AG09319 (cell line): ENCODE results near the gene PRDM7.

Experiments used
- DNase-seq: peaks from one replicate; pipeline ENCODE4 v3.0.0-alpha.2; 2010; ENCODE audit warnings: low read depth; ENCODE audit errors: extremely low read depth
- TF ChIP-seq, protein P1 (sequence below): IDR thresholded peaks from 2 replicates; pipeline ENCODE4 v1.5.1; 2011; ENCODE audit warnings: low read depth, mild to moderate bottlenecking, inconsistent platforms, low read length, moderate library complexity

PRDM7 gene

DNA sequence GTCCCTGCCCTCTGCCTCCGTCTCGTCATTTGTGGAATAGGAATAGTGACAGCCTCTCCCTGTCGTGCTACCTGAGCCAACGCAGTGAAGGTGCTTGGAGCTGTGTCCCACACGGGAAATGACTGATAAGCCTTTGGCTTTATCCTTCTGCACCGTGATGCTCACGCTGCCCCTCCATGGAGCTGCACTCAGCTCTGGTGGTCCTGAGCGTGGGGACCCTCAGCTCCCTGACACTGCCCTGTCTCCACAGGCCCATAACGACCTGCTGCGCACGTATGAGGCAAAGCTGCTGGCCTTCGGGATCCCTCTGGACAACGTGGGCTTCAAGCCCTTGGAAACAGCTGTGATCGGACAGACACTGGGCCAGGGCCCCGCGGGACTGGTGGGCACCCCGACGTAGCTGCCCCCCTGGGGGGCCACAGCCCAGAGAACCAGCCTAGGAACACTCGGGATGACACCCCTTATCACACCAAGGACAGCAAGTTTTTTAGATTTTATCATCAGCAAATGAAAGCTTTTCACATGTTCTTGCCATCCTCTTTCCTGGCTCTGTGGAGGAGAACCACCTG is 34.1 kb downstream of the PRDM7 start:
- no peak for DNase-seq
- TF ChIP-seq, protein P1, sequence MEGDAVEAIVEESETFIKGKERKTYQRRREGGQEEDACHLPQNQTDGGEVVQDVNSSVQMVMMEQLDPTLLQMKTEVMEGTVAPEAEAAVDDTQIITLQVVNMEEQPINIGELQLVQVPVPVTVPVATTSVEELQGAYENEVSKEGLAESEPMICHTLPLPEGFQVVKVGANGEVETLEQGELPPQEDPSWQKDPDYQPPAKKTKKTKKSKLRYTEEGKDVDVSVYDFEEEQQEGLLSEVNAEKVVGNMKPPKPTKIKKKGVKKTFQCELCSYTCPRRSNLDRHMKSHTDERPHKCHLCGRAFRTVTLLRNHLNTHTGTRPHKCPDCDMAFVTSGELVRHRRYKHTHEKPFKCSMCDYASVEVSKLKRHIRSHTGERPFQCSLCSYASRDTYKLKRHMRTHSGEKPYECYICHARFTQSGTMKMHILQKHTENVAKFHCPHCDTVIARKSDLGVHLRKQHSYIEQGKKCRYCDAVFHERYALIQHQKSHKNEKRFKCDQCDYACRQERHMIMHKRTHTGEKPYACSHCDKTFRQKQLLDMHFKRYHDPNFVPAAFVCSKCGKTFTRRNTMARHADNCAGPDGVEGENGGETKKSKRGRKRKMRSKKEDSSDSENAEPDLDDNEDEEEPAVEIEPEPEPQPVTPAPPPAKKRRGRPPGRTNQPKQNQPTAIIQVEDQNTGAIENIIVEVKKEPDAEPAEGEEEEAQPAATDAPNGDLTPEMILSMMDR: no peak

DNA sequence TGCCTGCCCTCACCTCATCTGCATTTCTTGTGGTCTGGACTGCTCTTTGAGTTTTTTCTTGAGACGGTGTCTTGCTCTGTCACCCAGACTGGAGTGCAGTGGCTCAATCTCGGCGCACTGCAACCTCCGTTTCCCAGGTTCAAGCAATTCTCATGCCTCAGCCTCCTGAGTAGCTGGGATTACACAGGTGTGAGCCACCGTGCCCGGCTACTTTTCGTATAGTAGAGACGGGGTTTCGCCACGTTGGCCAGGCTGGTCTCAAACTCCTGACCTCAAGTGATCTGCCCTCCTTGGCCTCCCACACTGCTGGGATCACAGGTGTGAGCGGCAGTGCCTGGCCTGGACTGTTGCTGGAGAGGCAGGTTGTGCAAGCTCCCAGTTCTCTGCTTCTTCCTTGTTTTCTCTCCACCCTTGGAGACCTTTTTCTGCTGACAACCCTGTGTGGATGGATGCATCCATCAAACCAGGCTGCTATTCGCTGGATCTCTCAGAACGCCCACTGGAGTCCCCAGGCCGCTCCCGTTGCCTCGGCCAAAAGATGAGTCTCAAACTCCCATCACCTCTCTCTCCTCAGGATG is 35.1 kb downstream of the PRDM7 start:
- DNase-seq: no peak

GRCh38 chr16:90040152-90041023 is 36.7 kb downstream of the PRDM7 start:
- no peak for DNase-seq
- TF ChIP-seq, protein P1: no peak

More for the DNA sequence above, 35.1 kb downstream of the PRDM7 start:
- TF ChIP-seq, protein P1: no peak

DNA sequence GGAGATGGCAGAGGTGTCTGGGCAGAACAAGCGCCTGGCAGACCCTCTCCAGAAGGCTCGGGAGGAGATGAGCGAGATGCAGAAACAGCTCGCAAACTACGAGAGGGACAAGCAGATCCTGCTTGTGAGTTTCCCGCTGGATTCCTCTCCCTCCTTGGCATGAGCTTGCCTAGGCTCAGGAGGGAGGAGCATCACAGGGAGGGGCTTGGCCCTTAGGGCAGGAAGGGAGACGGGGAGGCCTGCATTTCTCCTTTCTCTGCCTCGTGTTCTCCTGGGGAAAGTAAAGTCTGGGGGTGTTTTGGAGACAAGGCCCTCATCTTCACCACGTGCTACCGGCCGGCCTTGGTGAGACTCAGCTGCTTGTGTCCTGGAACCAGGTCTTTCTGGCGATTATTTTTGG is 39.9 kb downstream of the PRDM7 start:
- TF ChIP-seq, protein P1: no peak
- DNase-seq: no peak

- no peak for DNase-seq
- TF ChIP-seq, protein P1: no peak
Observed at GRCh38 chr16:90035902-90036301, 41.2 kb downstream of the PRDM7 start.

DNA sequence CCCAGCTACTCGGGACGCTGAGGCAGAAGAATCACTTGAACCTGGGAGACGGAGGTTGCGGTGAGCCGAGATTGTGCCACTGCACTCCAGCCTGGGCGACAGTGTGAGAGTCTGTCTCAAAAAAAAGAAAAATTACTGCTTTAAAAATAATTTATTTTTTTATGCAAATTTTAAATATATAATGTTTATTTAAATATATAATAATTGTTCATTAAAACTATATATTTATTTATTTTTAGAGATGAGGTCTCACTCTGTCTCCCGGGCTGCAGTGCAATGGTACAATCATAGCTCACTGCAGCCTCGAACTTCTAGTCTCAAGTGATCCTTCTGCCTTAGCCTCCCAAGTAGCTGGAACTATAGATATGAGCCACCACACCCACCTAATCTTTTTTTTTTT is 42.6 kb downstream of the PRDM7 start:
- DNase-seq: no peak
- TF ChIP-seq, protein P1: no peak

DNA sequence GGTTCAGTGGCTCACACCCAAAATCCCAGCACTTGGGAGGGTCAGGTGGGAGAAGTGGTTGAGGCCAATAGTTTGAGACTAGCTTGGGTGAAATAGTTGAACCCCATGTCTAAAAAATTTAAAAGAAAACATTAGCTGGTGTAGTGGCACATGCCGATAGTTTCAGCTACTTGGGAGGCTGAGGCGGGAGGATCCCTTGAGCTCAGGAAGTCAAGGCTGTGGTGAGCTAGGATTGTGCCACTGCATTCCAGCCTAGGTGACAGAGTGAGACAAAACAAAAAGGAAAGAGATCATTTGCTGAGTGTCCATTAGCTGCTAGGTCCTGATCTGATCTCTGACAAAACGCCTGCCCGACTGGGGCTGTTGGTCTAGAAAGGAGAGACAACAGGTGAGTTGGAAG is 43.7 kb downstream of the PRDM7 start:
- TF ChIP-seq, protein P1: no peak
- DNase-seq: no peak
